Mesothelial cell of epicardium (in vitro differentiated cells): ENCODE data around the gene CASK. TPM values are rescaled to one million over a fixed set of nuclear protein-coding genes. Genes with fewer than 3 reads are reported as not detected.
"Not testable (repeated sequence)": the region's sequence is repeated elsewhere in the genome, so short reads cannot be mapped to it uniquely, and the experiment has no call there.

Experiments used
- DNase-seq, 2 experiments: peaks; one replicate each; pipeline ENCODE4 v3.0.0; 2021; ENCODE audit warnings: low spot score in 2 of 2; ENCODE audit not compliant: unreplicated experiment in 2 of 2
- H3K27ac Mint-ChIP-seq: 2 replicates; pipeline ENCODE4 v1.8.0; 2021; ENCODE audit warnings: mixed read lengths
- H3K27me3 Mint-ChIP-seq: 2 replicates; pipeline ENCODE4 v1.8.0; 2021; ENCODE audit warnings: low read depth, mixed read lengths
- H3K36me3 Mint-ChIP-seq: 2 replicates; pipeline ENCODE4 v1.8.0; 2021; ENCODE audit warnings: mixed read lengths
- H3K4me1 Mint-ChIP-seq: 2 replicates; pipeline ENCODE4 v1.8.0; 2021; ENCODE audit warnings: mixed read lengths
- H3K4me3 Mint-ChIP-seq: 2 replicates; pipeline ENCODE4 v1.8.0; 2021; ENCODE audit warnings: mild to moderate bottlenecking, moderate library complexity, mixed read lengths
- H3K9me3 Mint-ChIP-seq: 2 replicates; pipeline ENCODE4 v1.8.0; 2021; ENCODE audit warnings: mixed read lengths
- total RNA-seq: library from RNA; stranded (reverse); gene quantifications from 3 replicates; pipeline ENCODE4 v1.2.1, GENCODE V29; 2021
- TF ChIP-seq, protein P1 (sequence below): fragments of 200-600 bp; sonication (generic); IDR thresholded peaks from one replicate; pipeline ENCODE4 v1.5.0; 2021; ENCODE audit warnings: antibody characterized with exemption; ENCODE audit not compliant: unreplicated experiment

Gene CASK
- total RNA-seq, 1 donor from 2014 or later = 70.3 TPM

DNA sequence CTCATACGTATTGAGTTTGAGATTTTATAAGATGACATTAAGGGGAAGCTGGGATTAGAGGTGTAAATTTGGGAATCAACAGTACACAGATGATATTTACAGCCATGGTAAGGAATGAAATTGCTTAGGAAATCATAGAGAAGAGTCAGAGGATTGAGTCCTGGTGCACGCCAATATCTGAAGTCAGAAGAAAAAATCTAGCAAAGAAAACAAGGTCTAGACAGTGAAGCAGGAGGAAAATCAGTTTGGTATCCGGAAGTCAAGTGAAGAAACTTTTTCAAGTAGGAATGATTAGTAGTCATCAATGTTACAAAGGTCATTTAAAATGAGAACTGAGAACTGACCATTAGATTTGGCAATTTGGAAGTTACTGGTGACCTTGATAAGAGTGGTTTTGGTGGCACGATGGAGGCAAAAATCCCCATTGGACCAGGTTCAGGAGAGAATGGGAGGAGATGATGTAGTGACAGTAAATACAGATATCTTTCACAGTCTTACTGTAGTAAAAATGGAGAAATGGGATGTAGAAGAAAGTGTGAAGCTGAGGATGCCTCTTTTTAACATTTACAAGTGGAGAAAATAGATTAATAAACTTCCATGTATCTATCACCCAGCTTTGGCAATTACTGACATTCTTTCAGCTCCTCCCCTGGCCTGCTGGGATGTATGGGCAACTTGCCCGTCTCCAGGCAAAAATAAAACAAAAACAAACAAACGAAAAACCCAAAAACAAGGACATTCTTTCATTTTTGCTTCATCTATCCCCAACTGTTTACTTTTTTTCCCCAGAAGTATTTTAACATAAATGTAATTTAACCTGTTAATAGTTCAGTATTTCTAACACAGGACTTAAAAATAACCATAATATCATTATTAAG is 245.9 kb downstream of the CASK start:
- Mint-ChIP-seq H3K9me3 (peaks cover 30% of the 10 kb centered on the region), H3K4me1 (no peaks in the 10 kb centered on the region), H3K4me3 (no peak overlapping the region), H3K27ac (no peak overlapping the region), H3K36me3 (peaks cover 7% of the 10 kb centered on the region), H3K27me3 (no peaks in the 10 kb centered on the region)
- no peak for DNase-seq
- TF ChIP-seq, protein P1, sequence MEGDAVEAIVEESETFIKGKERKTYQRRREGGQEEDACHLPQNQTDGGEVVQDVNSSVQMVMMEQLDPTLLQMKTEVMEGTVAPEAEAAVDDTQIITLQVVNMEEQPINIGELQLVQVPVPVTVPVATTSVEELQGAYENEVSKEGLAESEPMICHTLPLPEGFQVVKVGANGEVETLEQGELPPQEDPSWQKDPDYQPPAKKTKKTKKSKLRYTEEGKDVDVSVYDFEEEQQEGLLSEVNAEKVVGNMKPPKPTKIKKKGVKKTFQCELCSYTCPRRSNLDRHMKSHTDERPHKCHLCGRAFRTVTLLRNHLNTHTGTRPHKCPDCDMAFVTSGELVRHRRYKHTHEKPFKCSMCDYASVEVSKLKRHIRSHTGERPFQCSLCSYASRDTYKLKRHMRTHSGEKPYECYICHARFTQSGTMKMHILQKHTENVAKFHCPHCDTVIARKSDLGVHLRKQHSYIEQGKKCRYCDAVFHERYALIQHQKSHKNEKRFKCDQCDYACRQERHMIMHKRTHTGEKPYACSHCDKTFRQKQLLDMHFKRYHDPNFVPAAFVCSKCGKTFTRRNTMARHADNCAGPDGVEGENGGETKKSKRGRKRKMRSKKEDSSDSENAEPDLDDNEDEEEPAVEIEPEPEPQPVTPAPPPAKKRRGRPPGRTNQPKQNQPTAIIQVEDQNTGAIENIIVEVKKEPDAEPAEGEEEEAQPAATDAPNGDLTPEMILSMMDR = no peak

DNA sequence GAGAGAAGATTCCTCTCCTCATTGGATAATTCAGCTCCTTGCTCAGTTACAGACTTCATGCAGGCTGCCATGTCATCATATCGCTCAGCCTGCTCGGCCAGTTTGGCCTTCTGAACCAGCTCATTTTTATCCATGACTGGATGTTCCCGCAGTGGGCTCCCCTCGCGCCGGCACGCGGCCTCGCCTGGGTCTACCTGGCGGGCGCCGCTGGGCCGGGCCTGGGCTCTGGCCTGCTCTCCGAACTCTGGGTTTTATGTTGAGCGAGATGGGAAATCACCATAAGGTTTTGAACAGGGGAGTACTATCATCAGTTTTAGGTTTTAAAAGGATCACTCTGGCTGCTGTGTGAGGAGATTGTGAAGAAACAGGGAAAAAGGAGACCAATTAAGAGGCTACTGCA is 247.0 kb downstream of the CASK start:
- not testable (repeated sequence) for H3K4me1 Mint-ChIP-seq, H3K4me3 Mint-ChIP-seq, H3K36me3 Mint-ChIP-seq, DNase-seq, H3K27me3 Mint-ChIP-seq, H3K27ac Mint-ChIP-seq
- peaks cover 31% of the 10 kb centered on the region for H3K9me3 Mint-ChIP-seq

DNA sequence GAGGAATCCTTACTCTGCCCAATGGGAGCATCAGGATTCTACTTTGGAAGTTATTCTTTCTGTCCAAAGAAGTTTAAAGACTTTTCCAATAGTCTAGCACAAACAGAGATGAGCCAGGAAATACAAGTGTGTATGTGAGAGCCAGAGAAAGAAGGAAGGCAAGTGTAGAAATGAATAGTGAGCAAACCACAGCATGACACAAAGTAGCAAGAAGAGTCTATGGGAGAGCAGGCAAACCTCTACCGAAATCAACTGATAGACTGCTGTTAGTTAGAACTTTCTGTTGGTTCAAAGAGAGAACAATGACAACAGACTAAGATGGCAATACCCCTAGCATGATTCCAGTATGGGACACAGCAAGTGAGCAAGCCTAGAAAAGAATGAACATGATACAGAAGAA is 250.7 kb downstream of the CASK start:
- no peak overlapping the region for H3K27ac Mint-ChIP-seq
- H3K36me3 Mint-ChIP-seq = peaks cover 4% of the 10 kb centered on the region
- H3K4me1 Mint-ChIP-seq = no peaks in the 10 kb centered on the region
- TF ChIP-seq, protein P1 = no peak
- no peaks in the 10 kb centered on the region for H3K27me3 Mint-ChIP-seq
- H3K4me3 Mint-ChIP-seq = no peak overlapping the region
- peaks cover 32% of the 10 kb centered on the region for H3K9me3 Mint-ChIP-seq
- no peak for DNase-seq

DNA sequence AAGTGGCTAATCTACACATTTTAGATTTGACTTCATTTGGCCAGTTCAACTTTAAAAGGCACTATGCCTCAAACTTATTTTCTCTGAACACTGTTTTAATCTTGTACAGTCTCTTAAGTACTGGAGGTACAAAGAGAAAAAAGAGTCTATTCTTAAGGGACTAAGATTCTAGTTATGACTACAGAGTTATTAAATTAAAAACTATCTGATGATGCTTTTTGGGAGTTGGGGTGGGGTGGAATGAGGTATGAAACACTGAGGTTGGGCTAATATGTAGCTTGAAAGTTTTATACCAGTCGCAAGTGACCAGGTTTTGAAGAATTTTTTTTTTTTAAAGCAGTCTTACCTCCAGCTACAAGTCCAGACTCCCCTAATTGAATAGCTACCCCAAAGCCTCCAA is 252.3 kb downstream of the CASK start:
- no peaks in the 10 kb centered on the region for H3K27me3 Mint-ChIP-seq
- peaks cover 34% of the 10 kb centered on the region for H3K9me3 Mint-ChIP-seq
- no peak for DNase-seq
- TF ChIP-seq, protein P1 = no peak
- H3K4me3 Mint-ChIP-seq = no peak overlapping the region
- no peak overlapping the region for H3K27ac Mint-ChIP-seq
- no peaks in the 10 kb centered on the region for H3K4me1 Mint-ChIP-seq
- H3K36me3 Mint-ChIP-seq = no peaks in the 10 kb centered on the region

DNA sequence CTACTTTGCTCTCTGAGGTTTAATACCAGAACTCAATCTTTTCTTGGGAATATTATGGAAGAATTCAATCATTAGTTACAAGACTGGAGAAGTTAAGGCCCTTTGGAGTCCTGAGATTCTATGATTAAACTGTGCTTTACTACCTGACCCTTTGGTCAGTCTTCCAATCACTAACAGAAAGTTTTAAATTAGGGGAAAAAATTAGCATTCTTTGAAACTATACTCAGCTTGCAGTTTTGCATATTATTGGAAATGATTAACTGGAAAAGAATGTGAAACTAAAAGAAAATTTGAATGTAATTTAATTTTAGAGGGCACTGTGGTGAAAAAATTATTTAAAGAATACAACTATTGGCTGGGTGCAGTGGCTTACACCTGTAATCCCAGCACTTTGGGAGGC is 253.2 kb downstream of the CASK start:
- Mint-ChIP-seq H3K4me3 (no peak overlapping the region), H3K27me3 (no peaks in the 10 kb centered on the region), H3K27ac (no peak overlapping the region), H3K36me3 (no peaks in the 10 kb centered on the region), H3K9me3 (peaks cover 28% of the 10 kb centered on the region), H3K4me1 (no peaks in the 10 kb centered on the region)
- TF ChIP-seq, protein P1 = no peak
- DNase-seq = no peak

DNA sequence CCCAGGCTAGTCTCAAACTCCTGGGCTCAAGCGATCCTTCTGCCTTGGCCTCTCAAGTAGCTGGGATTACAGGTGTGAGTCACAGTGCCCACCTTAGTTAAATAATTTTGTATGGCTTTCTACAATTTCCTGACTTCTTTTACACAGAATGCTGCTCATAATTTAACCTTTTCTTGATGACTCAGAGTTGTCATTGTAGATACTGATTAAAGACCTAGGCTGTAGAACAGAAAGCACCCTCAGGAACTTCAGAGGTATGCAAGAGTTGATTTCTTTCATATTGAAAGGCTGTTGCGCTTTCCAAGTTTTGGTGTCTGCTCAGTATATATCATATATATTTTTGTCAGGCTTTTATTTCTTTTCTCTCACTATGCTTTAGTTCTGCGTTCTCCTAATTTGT is 255.7 kb downstream of the CASK start:
- no peaks in the 10 kb centered on the region for H3K36me3 Mint-ChIP-seq
- H3K27ac Mint-ChIP-seq = no peak overlapping the region
- no peaks in the 10 kb centered on the region for H3K4me1 Mint-ChIP-seq
- H3K27me3 Mint-ChIP-seq = no peaks in the 10 kb centered on the region
- DNase-seq = no peak
- TF ChIP-seq, protein P1 = no peak
- H3K9me3 Mint-ChIP-seq = peaks cover 17% of the 10 kb centered on the region
- H3K4me3 Mint-ChIP-seq = no peak overlapping the region
